PC-9 (cell line): Measurements from ENCODE around the gene OR52E2. TPM values are rescaled to one million over a fixed set of nuclear protein-coding genes. Genes with fewer than 3 reads are reported as not detected.

Experiments
- BruUV-seq: library from RNA; stranded (reverse); fragments of 400-500 nt; replicated peaks from 2 replicates; lab custom pipeline; 2021; lab: Mats Ljungman, UMichigan
- CTCF ChIA-PET: fragments of 300-600 bp; sonication (Branson Sonifier 250); formaldehyde crosslinking; loops from one replicate; lab custom pipeline; 2022; ENCODE audit warnings: antibody characterized with exemption; lab: Charles Lee
- POLR2A ChIA-PET: fragments of 300-600 bp; sonication (Branson Sonifier 250); formaldehyde crosslinking; loops from one replicate; lab custom pipeline; 2022; ENCODE audit warnings: antibody characterized with exemption; ENCODE audit not compliant: unreplicated experiment; lab: Charles Lee
- DNase-seq, 2 experiments: peaks; one replicate each; pipeline versions ENCODE4 v3.0.0 to v3.0.0-alpha.2; 2015 to 2022; ENCODE audit warnings: mixed read lengths in 1 of 2
- H2AFZ ChIP-seq: fragments of 200-600 bp; sonication (generic); 2 replicates; pipeline ENCODE4 v1.8.1; 2017; ENCODE audit warnings: antibody characterized with exemption
- H3F3A ChIP-seq: fragments of 200-600 bp; sonication (generic); 2 replicates; pipeline ENCODE4 v1.8.1; 2017; ENCODE audit warnings: antibody characterized with exemption, mild to moderate bottlenecking, low read depth; ENCODE audit not compliant: insufficient read depth
- H3K27ac ChIP-seq: fragments of 200-600 bp; sonication (generic); 2 replicates; pipeline ENCODE4 v1.6.1; 2016; ENCODE audit warnings: mixed run types
- H3K27me3 ChIP-seq: fragments of 200-600 bp; sonication (generic); 2 replicates; pipeline ENCODE4 v1.6.1; 2016; ENCODE audit warnings: low read depth, mixed run types; ENCODE audit not compliant: insufficient read depth
- H3K36me3 ChIP-seq: fragments of 200-600 bp; sonication (generic); 2 replicates; pipeline ENCODE4 v1.6.1; 2016; ENCODE audit warnings: low read depth, mixed run types
- H3K4me1 ChIP-seq: fragments of 200-600 bp; sonication (generic); replicated peaks from 2 replicates; pipeline ENCODE4 v1.6.1; 2016; ENCODE audit warnings: mixed run types; ENCODE audit not compliant: insufficient read depth
- H3K4me2 ChIP-seq: fragments of 200-600 bp; sonication (generic); 2 replicates; pipeline ENCODE4 v1.6.1; 2017; ENCODE audit warnings: mixed run types
- H3K4me3 ChIP-seq: fragments of 200-600 bp; sonication (generic); 2 replicates; pipeline ENCODE4 v1.6.1; 2016; ENCODE audit warnings: mixed run types
- H3K79me2 ChIP-seq: fragments of 200-600 bp; sonication (generic); 2 replicates; pipeline ENCODE4 v1.6.1; 2017; ENCODE audit warnings: low read depth, mixed run types
- H3K9me2 ChIP-seq: fragments of 200-600 bp; sonication (generic); 2 replicates; pipeline ENCODE4 v1.8.1; 2017; ENCODE audit warnings: mild to moderate bottlenecking; ENCODE audit not compliant: insufficient read depth
- H3K9me3 ChIP-seq: fragments of 200-600 bp; sonication (generic); 2 replicates; pipeline ENCODE4 v1.8.1; 2016; ENCODE audit warnings: low read depth; ENCODE audit not compliant: insufficient read depth
- H4K20me1 ChIP-seq: fragments of 200-600 bp; sonication (generic); 2 replicates; pipeline ENCODE4 v1.8.1; 2017; ENCODE audit not compliant: insufficient read depth
- CTCF ChIP-seq: fragments of 200-600 bp; sonication (generic); conservative IDR thresholded peaks from 2 replicates; pipeline ENCODE4 v1.6.1; 2017; ENCODE audit warnings: mixed run types, antibody characterized with exemption, mild to moderate bottlenecking, moderate library complexity
- EZH2 ChIP-seq: fragments of 200-600 bp; sonication (generic); IDR thresholded peaks from 2 replicates; pipeline ENCODE4 v1.8.0; 2017; ENCODE audit warnings: antibody characterized with exemption, low read depth
- intact Hi-C: fragments of 100-400 bp; cut with micrococcal nuclease; formaldehyde crosslinking; loops from one replicate; pipeline ENCODE4 v1.10.0; 2022; ENCODE audit not compliant: unreplicated experiment
- total RNA-seq: library from RNA; stranded (reverse); gene quantifications from 2 replicates; pipeline ENCODE4 v1.2.3, GENCODE V29; 2021

The OR52E2 gene
- total RNA-seq, 1 experiment from 2014 or later, result not detected

DNA sequence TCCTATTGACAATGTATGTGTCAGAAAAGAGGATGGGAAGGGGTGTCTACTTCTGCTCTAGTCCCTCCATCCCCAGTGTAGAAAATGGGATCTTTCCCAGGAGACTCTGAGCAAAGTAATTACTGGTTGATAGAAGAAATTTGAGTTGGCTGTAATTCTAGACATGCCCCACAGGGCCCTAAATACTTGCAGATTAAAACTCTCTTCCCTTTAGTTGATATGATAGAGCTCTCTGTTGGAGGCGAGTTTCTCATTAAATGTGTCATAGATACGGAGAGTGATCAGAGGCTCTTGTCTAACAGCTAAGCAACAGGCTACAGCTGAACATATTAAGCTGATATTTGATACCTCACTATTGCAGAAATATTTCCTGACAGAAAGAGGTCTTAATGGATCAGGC, 42.8 kb upstream of the OR52E2 start:
- H3K4me3 ChIP-seq, result no peak overlapping the region
- no peak for DNase-seq
- no peak overlapping the region for H3K27ac ChIP-seq
- H3K9me2 ChIP-seq, result no peaks in the 10 kb centered on the region
- no peaks in the 10 kb centered on the region for H3K79me2 ChIP-seq
- no peaks in the 10 kb centered on the region for H3K4me1 ChIP-seq
- intact Hi-C loops, result no loop called here
- no TSS peak for BruUV-seq
- no peak for TF ChIP-seq CTCF
- TF ChIP-seq EZH2, result no peak
- CTCF ChIA-PET, result no interaction called here
- H2AFZ ChIP-seq, result no peak overlapping the region
- H3K4me2 ChIP-seq, result no peak overlapping the region
- no peaks in the 10 kb centered on the region for H3K36me3 ChIP-seq
- no peaks in the 10 kb centered on the region for H4K20me1 ChIP-seq
- no peaks in the 10 kb centered on the region for H3K9me3 ChIP-seq
- H3F3A ChIP-seq, result no peaks in the 10 kb centered on the region
- no peaks in the 10 kb centered on the region for H3K27me3 ChIP-seq
- POLR2A ChIA-PET, result no interaction called here

- H3K9me2 ChIP-seq, result no peaks in the 10 kb centered on the region
- H2AFZ ChIP-seq, result no peak overlapping the region
- H3K36me3 ChIP-seq, result no peaks in the 10 kb centered on the region
- no peak for DNase-seq
- no peaks in the 10 kb centered on the region for H3K4me1 ChIP-seq
- H3K27me3 ChIP-seq, result no peaks in the 10 kb centered on the region
- H3K4me2 ChIP-seq, result no peak overlapping the region
- H4K20me1 ChIP-seq, result no peaks in the 10 kb centered on the region
- intact Hi-C loops, result no loop called here
- H3K9me3 ChIP-seq, result no peaks in the 10 kb centered on the region
- BruUV-seq, result no TSS peak
- H3K79me2 ChIP-seq, result no peaks in the 10 kb centered on the region
- ChIA-PET CTCF (no interaction called here), POLR2A (no interaction called here)
- TF ChIP-seq CTCF, result no peak
- no peak for TF ChIP-seq EZH2
- H3K4me3 ChIP-seq, result no peak overlapping the region
- H3F3A ChIP-seq, result no peaks in the 10 kb centered on the region
- no peak overlapping the region for H3K27ac ChIP-seq
Observed at GRCh38 chr11:5096011-5096410, 36.6 kb upstream of the OR52E2 start.

DNA sequence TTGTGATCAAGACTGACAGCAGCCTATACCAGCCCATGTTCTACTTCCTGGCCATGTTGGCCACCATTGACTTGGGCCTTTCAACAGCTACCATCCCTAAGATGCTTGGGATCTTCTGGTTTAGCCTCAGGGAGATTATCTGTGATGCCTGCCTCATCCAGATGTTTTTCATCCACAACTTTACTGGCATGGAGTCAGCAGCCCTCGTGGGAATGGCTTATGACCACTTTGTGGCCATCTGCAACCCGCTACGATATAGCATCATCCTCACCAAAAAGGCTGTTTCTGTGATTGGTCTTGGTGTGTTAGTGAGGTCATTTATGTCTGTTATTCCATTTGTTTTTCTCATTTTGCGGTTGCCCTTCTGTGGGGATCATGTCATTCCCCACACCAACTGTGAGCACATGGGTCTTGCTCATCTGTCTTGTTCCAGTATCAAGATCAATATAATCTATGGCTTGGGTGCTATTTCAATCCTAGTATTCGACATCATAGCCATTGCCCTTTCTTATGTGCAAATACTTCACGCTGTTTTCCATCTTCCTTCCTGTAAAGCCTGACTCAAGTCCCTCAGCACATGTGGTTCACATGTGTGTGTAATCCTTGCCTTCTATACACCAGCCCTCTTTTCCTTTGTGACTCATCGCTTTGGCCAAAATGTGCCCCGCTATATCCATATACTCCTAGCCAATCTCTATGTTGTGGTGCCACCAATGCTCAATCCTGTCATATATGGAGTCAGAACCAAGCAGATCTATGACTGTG, 33.6 kb upstream of the OR52E2 start:
- Histone ChIP-seq H3K36me3 (no peaks in the 10 kb centered on the region), H3K27me3 (no peaks in the 10 kb centered on the region), H3K9me3 (no peaks in the 10 kb centered on the region), H3K27ac (no peak overlapping the region), H3K4me3 (no peak overlapping the region), H3K4me1 (no peaks in the 10 kb centered on the region), H3K4me2 (no peak overlapping the region), H4K20me1 (no peaks in the 10 kb centered on the region), H3F3A (no peaks in the 10 kb centered on the region), H3K79me2 (no peaks in the 10 kb centered on the region), H3K9me2 (no peaks in the 10 kb centered on the region), H2AFZ (no peak overlapping the region)
- TF ChIP-seq EZH2, result no peak
- no peak for TF ChIP-seq CTCF
- BruUV-seq, result no TSS peak
- CTCF ChIA-PET, result no interaction called here
- POLR2A ChIA-PET, result no interaction called here
- DNase-seq, result no peak
- intact Hi-C loops, result no loop called here
